Esophagus (tissue), 2 donors: ENCODE data around the gene TNFRSF21. TPM values are rescaled to one million over a fixed set of nuclear protein-coding genes. Genes with fewer than 3 reads are reported as not detected.

ENCODE experiments used
- H3K27ac ChIP-seq, 2 donors: one replicate each; pipeline ENCODE4 v1.5.1; 2013; ENCODE audit warnings: low read depth in 2 of 2, mild to moderate bottlenecking in 2 of 2, inconsistent platforms in 1 of 2, low read length in 1 of 2, moderate library complexity in 1 of 2
- H3K27me3 ChIP-seq, 2 donors: one replicate each; pipeline ENCODE4 v1.6.1; 2013; ENCODE audit warnings: low read length in 2 of 2, control low read depth in 1 of 2, mild to moderate bottlenecking in 1 of 2; ENCODE audit not compliant: insufficient read depth in 2 of 2, control insufficient read depth in 1 of 2
- H3K36me3 ChIP-seq, 2 donors: one replicate each; pipeline ENCODE4 v1.6.1; 2013; ENCODE audit warnings: low read length in 1 of 2; ENCODE audit not compliant: control insufficient read depth in 2 of 2, insufficient read depth in 2 of 2
- H3K4me1 ChIP-seq, 2 donors: one replicate each; pipeline ENCODE4 v1.6.1; 2013; ENCODE audit warnings: low read length in 1 of 2; ENCODE audit not compliant: control insufficient read depth in 2 of 2, insufficient read depth in 2 of 2
- H3K4me3 ChIP-seq, 2 donors: one replicate each; pipeline ENCODE4 v1.5.1; 2013; ENCODE audit warnings: low read length in 2 of 2, mild to moderate bottlenecking in 2 of 2, low read depth in 1 of 2, moderate library complexity in 1 of 2
- H3K9me3 ChIP-seq, 2 donors: one replicate each; pipeline ENCODE4 v1.6.1; 2013; ENCODE audit warnings: mild to moderate bottlenecking in 2 of 2, low read depth in 1 of 2, low read length in 1 of 2, moderate library complexity in 1 of 2; ENCODE audit not compliant: control insufficient read depth in 2 of 2, insufficient read depth in 1 of 2
- WGBS, 2 donors: extraction: QIAGEN DNeasy Blood & Tissue Kit; methylation state at CpG; one replicate each; pipeline ENCODE4 v1.1.7; 2013; 5-methylcytosine and 5-hydroxymethylcytosine counted together
- polyA plus RNA-seq, 2 donors: library from polyadenylated mRNA; stranded (reverse); fragments of 200-250 nt; gene quantifications; one replicate each; pipeline ENCODE4 v1.2.3, GENCODE V29; 2013
- donor health status: healthy with polysubstance abuse.
- donor health status: Bipolar disorder and iron deficiency.

The TNFRSF21 gene
- polyA plus RNA-seq, 2 donors: 21.2 to 24.3 TPM

DNA sequence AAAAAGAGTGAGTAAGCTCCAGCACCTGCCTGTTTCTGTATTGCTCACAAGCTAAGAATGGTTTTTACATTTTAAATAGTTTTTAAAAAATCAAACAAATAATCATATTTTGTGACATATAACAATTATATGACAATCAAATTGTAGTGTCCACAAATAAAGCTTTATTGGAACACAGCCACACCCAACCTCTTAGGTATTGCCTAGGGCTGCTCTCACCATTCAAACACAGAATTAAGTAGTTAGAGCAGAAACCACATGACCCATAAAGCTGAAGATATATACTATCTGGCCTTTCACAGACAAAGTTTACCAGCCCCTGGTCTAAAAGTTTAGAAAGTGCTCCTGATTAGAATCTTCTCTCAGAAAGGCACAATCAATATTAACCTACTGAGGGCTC is 11.2 kb downstream of the TNFRSF21 start:
- Histone ChIP-seq H3K36me3 (no peaks in the 10 kb centered on the region), H3K4me1 (no peaks in the 10 kb centered on the region), H3K27me3 (no peaks in the 10 kb centered on the region), H3K4me3 (no peak overlapping the region), H3K9me3 (no peaks in the 10 kb centered on the region), H3K27ac (no peak overlapping the region)

DNA sequence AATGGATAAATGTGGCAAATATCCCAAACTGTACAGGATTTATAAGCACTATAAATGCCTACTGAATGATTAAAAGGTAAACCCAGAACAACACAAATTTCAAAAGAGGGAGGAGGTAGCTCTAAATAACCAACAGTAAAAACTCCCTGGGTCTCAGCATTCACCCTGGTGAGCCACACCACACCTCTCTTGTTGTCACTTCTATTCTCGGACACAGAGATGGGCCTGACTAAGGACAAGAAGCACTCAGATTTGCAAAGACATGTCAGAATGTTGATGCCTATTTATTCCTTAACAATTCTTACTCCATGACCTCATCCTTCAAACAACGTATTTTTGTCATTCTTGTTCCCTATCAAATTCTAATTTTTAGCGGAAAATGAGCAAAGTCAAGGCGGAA is 14.7 kb downstream of the TNFRSF21 start:
- Histone ChIP-seq H3K4me1 (no peaks in the 10 kb centered on the region), H3K4me3 (no peak overlapping the region), H3K36me3 (peaks cover 0 to 2% of the 10 kb centered on the region in 2 donors), H3K9me3 (no peaks in the 10 kb centered on the region), H3K27ac (no peak overlapping the region), H3K27me3 (no peaks in the 10 kb centered on the region)
- 83 to 86% methylated on average over 4 of the region's 4 CpGs for WGBS, 2 donors

DNA sequence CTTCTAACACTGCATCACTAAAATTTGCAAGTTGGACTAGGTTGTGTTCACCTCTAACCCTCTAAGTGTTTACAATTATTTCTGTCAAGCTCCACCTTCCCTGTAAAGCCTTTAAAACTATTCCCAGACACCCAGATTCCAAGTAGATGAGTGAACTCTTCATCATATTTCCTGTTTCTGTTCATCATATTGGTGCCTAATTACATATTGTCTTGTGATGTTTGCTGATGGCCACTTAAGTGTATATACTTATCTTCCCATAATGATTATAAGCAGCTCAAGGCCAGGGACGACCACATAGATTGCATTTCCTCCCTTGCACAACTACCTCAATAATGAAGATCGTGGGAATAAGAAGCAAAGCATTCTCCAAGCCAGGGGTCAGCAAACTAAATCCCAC is 16.8 kb downstream of the TNFRSF21 start:
- WGBS, 2 donors: 82 to 83% methylated on average over 2 of the region's 2 CpGs
- H3K36me3 ChIP-seq: peaks cover 0 to 2% of the 10 kb centered on the region in 2 donors
- H3K27me3 ChIP-seq: no peaks in the 10 kb centered on the region
- no peak overlapping the region for H3K27ac ChIP-seq
- no peak overlapping the region for H3K4me3 ChIP-seq
- no peaks in the 10 kb centered on the region for H3K9me3 ChIP-seq
- H3K4me1 ChIP-seq: no peaks in the 10 kb centered on the region

DNA sequence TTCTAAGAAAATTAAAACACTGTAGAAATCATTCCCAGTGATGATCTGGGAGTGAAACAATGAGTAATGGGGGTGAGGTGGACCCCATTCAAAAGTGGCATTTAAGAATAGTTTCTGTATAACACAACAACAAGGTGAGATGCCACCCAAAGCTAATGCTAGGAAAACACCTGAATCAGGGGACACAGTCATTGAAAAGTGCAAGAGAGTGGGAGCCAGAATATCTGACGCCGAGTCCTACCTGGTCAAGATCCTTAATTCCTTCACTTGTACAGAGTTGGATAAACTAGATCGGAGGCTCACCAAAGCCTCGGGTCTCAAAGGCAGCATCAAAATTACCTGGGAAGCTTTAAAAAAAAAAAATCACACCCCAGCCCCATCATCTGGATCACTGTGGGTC is 17.7 kb downstream of the TNFRSF21 start:
- Histone ChIP-seq H3K4me3 (no peak overlapping the region), H3K9me3 (no peaks in the 10 kb centered on the region), H3K27me3 (no peaks in the 10 kb centered on the region), H3K36me3 (peaks cover 0 to 2% of the 10 kb centered on the region in 2 donors), H3K4me1 (no peaks in the 10 kb centered on the region), H3K27ac (no peak overlapping the region)
- WGBS, 2 donors: 94 to 97% methylated on average over 4 of the region's 4 CpGs

DNA sequence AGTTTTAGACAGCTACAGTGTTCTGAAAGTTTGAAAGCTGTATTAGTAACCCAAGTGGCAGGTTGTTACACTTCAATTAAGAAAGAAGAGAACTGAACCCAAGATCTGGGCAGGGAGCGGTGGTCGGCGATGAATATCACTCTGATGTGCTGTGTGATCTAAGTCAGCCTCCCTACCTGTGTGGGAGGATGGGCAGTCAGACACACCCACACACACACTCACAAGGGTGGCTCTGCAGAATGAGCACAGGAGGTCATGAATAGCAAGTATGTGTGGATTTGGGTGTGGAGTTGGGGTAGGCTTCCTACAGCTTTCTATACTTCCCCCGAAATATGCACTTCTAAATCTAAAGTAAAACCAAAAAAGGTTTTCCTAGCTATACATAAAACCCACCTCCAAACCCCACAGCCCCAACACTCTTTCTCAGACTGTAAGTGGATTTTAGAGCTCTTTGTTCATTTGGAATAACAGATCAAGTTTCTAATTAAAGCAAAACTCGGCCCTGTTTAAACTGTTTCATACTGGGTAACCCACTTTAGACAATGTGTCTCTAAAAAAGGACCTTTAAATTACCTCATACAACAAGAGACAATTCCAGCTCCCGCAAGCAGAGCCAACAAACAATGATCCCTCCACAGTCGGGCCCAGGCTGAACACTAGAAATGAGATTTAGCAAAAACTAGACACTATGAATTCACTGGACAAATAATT is 19.4 kb downstream of the TNFRSF21 start:
- Histone ChIP-seq H3K4me3 (no peak overlapping the region), H3K9me3 (peaks cover 0 to 4% of the 10 kb centered on the region in 2 donors), H3K27me3 (no peaks in the 10 kb centered on the region), H3K36me3 (peaks cover 2 to 7% of the 10 kb centered on the region in 2 donors), H3K4me1 (no peaks in the 10 kb centered on the region), H3K27ac (no peak overlapping the region)
- WGBS, 2 donors: 91 to 92% methylated on average over 7 of the region's 7 CpGs

DNA sequence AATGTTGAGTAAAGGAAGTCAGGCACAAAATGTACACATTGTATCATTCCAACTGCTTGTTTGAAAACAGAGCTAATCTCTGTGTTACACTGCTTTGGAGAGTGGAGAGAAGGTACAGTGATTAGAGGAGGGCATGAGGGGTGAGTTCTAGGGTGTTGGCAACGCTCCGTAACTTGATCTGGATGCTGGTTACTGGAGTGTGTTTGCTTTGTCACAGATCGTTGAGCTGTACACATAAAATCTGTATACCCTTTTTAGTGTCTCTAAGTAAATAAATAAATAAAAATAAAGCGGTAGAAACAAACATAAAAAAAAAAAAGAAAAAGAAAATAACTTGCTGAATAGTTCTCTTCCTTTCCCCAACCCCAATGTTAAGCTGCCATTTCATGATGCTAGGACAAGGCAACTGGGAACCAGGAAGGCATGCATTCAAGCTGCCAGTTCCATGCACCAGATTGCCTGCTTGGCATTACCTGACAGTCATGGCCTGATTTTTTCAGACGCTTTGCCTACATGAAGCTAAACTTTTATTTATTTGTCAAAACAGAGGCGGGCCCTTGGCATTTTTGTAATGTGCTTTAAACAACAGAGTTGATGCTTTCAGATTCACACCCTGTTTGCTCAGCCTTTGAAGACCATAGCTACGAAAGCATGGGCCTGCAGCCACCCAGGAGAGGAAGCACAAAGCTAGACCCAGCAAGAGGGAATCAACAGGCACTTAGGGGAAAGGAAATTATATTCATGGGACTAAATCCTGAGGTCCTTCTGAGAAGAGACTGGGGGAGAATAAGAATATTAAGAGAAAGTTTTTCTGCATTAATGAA is 21.2 kb downstream of the TNFRSF21 start:
- peaks cover 0 to 4% of the 10 kb centered on the region in 2 donors for H3K9me3 ChIP-seq
- no peak overlapping the region for H3K4me3 ChIP-seq
- H3K36me3 ChIP-seq: peaks cover 5 to 10% of the 10 kb centered on the region in 2 donors
- WGBS, 2 donors: 76 to 79% methylated on average over 7 of the region's 7 CpGs
- no peaks in the 10 kb centered on the region for H3K27me3 ChIP-seq
- no peak overlapping the region for H3K27ac ChIP-seq
- H3K4me1 ChIP-seq: no peaks in the 10 kb centered on the region

DNA sequence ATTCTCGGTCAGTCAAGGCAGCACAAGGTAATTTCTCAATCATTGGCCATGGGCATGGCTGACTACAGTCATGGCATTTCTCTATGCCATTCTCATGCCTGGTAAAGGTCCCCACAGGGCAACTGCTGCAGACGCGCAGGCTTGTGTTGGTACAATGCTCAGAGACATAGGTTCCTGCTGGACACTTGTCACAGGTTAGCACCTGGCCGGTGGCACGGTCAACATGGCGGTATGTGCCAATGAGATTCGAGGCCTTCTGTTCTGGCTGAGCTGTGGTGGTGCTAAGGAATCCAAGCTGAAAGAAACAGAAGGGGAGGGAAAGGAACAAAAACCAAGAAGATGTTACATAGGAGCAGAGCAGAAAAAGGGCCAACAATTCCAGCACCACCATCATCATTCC is 23.4 kb downstream of the TNFRSF21 start:
- H3K9me3 ChIP-seq: peaks cover 0 to 4% of the 10 kb centered on the region in 2 donors
- no peaks in the 10 kb centered on the region for H3K27me3 ChIP-seq
- peaks cover 4 to 10% of the 10 kb centered on the region in 2 donors for H3K36me3 ChIP-seq
- no peaks in the 10 kb centered on the region for H3K4me1 ChIP-seq
- 95 to 96% methylated on average over 7 of the region's 7 CpGs for WGBS, 2 donors
- H3K27ac ChIP-seq: no peak overlapping the region
- no peak overlapping the region for H3K4me3 ChIP-seq

DNA sequence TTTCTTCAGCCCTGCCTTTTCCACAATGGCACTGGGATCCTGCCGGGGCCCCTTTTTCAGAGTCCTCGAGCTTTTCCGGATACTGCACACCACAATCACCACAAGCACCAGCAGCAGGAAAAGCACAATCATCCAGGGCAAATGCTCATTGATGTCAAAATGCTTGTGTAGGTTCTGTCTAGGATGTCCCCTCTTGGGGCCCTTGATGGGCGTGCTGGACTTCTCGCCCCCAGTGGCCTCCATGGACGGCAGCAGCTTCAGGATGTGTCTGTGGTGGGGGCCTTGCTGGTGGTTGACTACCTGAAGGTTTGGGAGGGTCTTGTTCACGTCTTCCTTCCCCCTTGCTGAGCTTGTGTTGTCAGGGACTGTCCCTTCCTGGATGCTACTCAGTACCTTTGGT is 25.7 kb downstream of the TNFRSF21 start:
- peaks cover 2 to 10% of the 10 kb centered on the region in 2 donors for H3K36me3 ChIP-seq
- H3K4me1 ChIP-seq: no peaks in the 10 kb centered on the region
- no peaks in the 10 kb centered on the region for H3K27me3 ChIP-seq
- peaks cover 0 to 4% of the 10 kb centered on the region in 2 donors for H3K9me3 ChIP-seq
- H3K4me3 ChIP-seq: no peak overlapping the region
- H3K27ac ChIP-seq: no peak overlapping the region
- WGBS, 2 donors: 93 to 96% methylated on average over 7 of the region's 7 CpGs

DNA sequence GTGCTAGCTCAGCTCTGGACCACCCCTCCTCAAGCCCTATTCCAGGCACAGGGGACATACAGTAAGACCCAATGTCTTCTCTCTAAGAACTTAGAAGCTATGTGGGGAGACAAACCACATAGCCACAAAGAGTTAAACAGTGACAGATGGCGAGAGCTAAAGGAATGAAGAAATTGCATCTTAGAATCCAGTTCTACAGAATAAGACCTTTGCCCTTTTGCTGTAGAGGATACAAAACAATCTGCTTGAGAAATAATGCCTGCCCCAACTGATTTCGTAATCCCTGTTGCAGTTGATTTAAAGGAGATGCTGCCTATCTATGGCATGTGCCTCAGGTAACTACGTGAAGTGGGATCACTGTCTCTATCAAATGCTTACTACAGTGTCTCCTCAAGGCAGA is 31.2 kb downstream of the TNFRSF21 start:
- WGBS, 2 donors: 56 to 57% methylated on average over 3 of the region's 3 CpGs
- H3K27me3 ChIP-seq: no peaks in the 10 kb centered on the region
- no peaks in the 10 kb centered on the region for H3K36me3 ChIP-seq
- H3K4me1 ChIP-seq: no peaks in the 10 kb centered on the region
- H3K27ac ChIP-seq: no peak overlapping the region
- no peak overlapping the region for H3K4me3 ChIP-seq
- H3K9me3 ChIP-seq: no peaks in the 10 kb centered on the region
